ENCODE results near the gene DBF4. TPM values are rescaled to one million over a fixed set of nuclear protein-coding genes. Genes with fewer than 3 reads are reported as not detected.
"Not testable (repeated sequence)": the region's sequence is repeated elsewhere in the genome, so short reads cannot be mapped to it uniquely, and the experiment has no call there.

Gene DBF4
- total RNA-seq, 4 donors from 2014 or later = 8.0 to 16.0 (median 10.5) TPM

DNA sequence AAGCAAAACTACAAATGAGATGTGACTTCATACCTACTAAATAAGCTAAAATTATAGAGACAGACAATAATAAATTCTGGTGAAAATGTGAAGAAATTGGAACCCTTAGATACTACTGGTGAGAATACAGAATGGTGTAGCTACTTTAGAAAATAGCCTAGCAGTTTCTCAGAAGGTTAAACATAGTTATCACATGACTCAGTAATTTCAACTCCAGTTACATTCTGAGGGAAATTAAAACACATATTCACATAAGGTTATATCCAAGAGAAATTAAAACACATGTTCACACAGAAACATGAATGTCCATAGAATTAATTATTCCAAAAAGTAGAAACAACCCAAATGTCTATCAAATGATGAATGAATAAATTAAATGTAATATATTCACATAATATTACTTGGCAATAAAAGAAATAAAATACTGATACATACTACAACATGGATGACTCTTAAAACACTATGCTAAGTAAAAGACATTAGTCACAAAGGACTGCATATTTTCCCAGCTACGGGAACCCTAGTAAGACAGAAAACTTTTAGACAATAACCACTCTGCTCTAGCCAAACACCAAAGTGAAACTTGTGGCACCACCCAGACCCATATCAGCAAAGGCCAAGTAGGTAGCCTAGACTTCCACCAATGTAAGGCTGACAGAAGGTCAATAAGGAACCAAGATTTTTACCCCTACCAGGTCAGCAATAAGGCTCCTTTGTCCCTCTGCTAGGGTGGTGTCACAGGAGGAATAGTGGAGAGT lies 25.3 kb upstream of the DBF4 start:
- no peak for DNase-seq (ENCODE audit: low spot score in 2 of 2)
- WGBS, 2 donors = 91 to 93% methylated on average over 1 of the region's 1 CpG
- TF ChIP-seq, protein P1, sequence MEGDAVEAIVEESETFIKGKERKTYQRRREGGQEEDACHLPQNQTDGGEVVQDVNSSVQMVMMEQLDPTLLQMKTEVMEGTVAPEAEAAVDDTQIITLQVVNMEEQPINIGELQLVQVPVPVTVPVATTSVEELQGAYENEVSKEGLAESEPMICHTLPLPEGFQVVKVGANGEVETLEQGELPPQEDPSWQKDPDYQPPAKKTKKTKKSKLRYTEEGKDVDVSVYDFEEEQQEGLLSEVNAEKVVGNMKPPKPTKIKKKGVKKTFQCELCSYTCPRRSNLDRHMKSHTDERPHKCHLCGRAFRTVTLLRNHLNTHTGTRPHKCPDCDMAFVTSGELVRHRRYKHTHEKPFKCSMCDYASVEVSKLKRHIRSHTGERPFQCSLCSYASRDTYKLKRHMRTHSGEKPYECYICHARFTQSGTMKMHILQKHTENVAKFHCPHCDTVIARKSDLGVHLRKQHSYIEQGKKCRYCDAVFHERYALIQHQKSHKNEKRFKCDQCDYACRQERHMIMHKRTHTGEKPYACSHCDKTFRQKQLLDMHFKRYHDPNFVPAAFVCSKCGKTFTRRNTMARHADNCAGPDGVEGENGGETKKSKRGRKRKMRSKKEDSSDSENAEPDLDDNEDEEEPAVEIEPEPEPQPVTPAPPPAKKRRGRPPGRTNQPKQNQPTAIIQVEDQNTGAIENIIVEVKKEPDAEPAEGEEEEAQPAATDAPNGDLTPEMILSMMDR (IDR thresholded peaks at IDR 0.05) = no peak
- TF ChIP-seq POLR2A (IDR thresholded peaks at IDR 0.05) = no peak
- no peak overlapping the region for H3K4me3 ChIP-seq (ENCODE audit: low read depth, poor library complexity, severe bottlenecking)
- intact Hi-C loops (cut with DNase I; ENCODE audit: low total_unique reads) = no loop called here

DNA sequence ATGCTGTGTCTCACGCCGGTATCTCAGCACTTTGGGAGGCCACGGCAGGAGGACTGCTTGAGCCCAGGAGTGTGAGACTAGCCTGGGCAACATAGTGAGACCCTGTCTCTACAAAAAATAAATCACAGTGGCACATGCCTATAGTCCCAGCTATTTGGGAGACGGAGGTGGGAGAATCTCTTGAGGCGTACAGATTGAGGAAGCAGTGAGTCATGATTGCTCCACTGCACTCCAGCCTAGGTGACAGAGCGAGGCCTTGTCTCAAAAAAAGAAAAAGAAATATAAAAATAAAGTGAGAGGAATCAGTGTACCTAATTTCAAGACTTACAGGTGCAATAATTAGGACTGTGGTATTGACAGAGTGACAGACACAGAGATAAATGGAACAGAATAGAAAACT lies 24.0 kb upstream of the DBF4 start:
- intact Hi-C loops (cut with DNase I; ENCODE audit: low total_unique reads) = no loop called here
- WGBS, 2 donors = 92 to 96% methylated on average over 6 of the region's 6 CpGs
- H3K4me3 ChIP-seq (ENCODE audit: low read depth, poor library complexity, severe bottlenecking) = no peak overlapping the region
- no peak for DNase-seq (ENCODE audit: low spot score in 2 of 2)
- TF ChIP-seq, protein P1 (IDR thresholded peaks at IDR 0.05) = no peak
- no peak for TF ChIP-seq POLR2A (IDR thresholded peaks at IDR 0.05)

DNA sequence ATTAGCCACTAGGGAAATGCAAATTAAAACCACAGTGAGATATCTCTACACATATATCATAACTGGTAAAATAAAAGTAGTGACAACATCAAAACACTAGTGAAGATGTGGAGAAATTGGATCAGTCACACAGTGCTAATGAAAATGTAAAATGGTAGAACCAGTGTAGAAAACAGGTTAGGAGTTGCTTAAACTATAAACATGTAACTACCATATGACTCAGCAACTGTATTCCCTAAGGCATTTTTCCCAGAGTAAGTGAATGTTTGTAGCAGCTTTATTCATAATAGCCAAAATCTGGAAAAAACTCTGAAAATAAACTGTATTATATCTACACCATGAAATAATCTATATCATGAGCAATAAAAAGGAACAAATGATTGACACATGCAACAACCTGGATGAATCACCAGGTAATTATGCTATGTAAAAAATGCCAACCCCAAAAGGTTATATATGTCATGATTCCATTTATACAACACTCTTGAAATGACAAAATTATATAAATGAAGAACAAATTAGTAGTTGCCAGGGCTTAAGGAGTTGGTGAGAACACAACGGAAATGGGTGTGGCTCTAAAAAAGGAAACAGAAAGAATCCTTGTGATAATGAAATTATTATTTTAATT lies 22.9 kb upstream of the DBF4 start:
- WGBS, 2 donors = 68 to 78% methylated on average over 1 of the region's 1 CpG
- TF ChIP-seq, protein P1 (IDR thresholded peaks at IDR 0.05) = no peak
- no peak overlapping the region for H3K4me3 ChIP-seq (ENCODE audit: low read depth, poor library complexity, severe bottlenecking)
- intact Hi-C loops (cut with DNase I; ENCODE audit: low total_unique reads) = no loop called here
- DNase-seq (ENCODE audit: low spot score in 2 of 2) = no peak

DNA sequence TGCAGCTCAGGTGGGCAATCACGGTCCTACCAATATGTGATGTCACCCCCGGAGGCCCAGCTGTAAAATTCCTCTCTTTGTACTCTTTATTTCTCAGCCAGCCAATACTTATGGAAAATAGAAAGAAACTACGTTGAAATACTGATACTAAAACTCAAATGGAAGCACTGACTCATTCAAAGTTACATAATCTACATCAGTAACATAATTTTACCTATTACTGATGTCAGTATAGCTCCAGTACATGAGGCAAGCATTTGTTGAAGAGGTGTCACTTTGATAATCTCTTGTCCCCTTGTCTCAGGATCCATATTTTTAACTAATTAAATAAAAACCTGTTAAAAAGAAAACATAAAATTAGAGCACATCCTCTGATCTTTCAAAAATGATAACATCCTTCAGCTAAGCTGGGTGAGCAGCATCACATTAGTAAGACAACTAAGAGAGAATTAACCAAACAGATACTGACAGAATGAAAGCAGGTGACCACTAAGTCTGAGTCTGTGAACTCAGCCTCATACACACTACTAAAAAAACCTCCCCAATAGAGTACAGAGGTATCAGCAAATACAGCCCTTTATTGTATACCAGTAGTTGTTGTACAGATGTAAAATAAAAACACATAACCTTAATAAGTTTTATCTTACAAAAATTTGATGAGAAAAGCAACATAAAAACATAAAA lies 17.7 kb upstream of the DBF4 start:
- intact Hi-C loops (cut with DNase I; ENCODE audit: low total_unique reads) = no loop called here
- 92 to 94% methylated on average over 3 of the region's 3 CpGs for WGBS, 2 donors
- no peak overlapping the region for H3K4me3 ChIP-seq (ENCODE audit: low read depth, poor library complexity, severe bottlenecking)
- TF ChIP-seq, protein P1 (IDR thresholded peaks at IDR 0.05) = no peak
- TF ChIP-seq POLR2A (IDR thresholded peaks at IDR 0.05) = no peak
- DNase-seq (ENCODE audit: low spot score in 2 of 2) = no peak

DNA sequence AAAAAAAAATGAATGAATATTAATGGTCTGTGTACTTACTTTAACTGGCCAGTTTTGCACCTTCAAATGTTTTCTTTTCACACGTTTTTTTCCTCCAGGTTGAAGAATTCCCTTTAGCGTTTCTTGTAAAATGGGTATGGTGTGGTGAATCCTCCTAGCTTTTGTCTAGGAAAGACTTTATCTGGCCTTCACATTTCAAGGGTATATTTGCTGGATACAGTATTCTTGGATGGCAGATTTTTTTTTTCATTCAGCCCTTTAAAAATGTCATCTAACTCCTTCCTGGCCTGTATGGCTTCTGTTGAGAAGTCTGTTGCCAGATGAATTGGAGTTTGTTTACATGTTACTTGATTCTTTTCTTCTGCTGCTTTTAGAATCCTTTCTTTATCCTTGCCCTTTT lies 10.2 kb upstream of the DBF4 start:
- H3K4me3 ChIP-seq (ENCODE audit: low read depth, poor library complexity, severe bottlenecking) = no peak overlapping the region
- 94 to 97% methylated on average over 2 of the region's 2 CpGs for WGBS, 2 donors
- no peak for TF ChIP-seq POLR2A (IDR thresholded peaks at IDR 0.05)
- TF ChIP-seq, protein P1 (IDR thresholded peaks at IDR 0.05) = no peak
- no peak for DNase-seq (ENCODE audit: low spot score in 2 of 2)
- intact Hi-C loops (cut with DNase I; ENCODE audit: low total_unique reads) = no loop called here

DNA sequence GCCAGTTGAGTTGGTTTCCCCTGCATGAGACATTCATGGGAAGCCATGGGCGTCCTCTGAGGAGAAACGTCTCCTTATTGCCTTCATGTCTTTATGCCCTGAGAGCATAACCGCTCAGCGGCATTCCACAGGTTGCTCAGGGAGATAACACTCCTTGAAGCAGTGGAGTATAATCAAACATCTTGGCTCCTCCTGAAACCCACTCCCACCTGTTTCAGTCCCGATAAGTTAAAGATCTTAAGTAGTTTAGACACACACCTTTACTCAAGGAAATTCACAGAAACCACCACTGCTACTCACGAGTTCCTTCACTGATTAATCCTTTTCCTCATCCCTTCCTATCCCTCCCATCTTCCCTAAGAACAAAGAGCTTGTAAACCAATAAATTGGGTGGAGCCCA lies 9.8 kb upstream of the DBF4 start:
- DNase-seq (ENCODE audit: low spot score in 2 of 2); intact Hi-C loops (cut with DNase I; ENCODE audit: low total_unique reads); H3K4me3 ChIP-seq (ENCODE audit: low read depth, poor library complexity, severe bottlenecking): not testable (repeated sequence)
- WGBS, 2 donors = 94 to 98% methylated on average over 6 of the region's 6 CpGs

All from lower leg skin (tissue), 4 donors.